Fibroblast of lung (primary cell): ENCODE results near the gene USP20.

ENCODE experiments used
- CTCF ChIP-seq, 2 donors: IDR thresholded peaks in 1 of 2; conservative IDR thresholded peaks in 1 of 2; 1 replicate in 1 of 2; 2 replicates in 1 of 2; pipeline ENCODE4 v1.5.1; 2011 to 2012; ENCODE audit warnings: low read length in 2 of 2, control low read depth in 1 of 2, inconsistent platforms in 1 of 2, low read depth in 1 of 2, mild to moderate bottlenecking in 1 of 2
- EZH2 ChIP-seq: IDR thresholded peaks from 2 replicates; pipeline ENCODE4 v1.5.1; 2012; ENCODE audit warnings: low read length, control low read depth, mild to moderate bottlenecking; ENCODE audit errors: missing control alignments

GRCh38 chr9:129868023-129868871 lies 33.0 kb downstream of the USP20 start:
- TF ChIP-seq CTCF (conservative IDR thresholded peaks at IDR 0.05 in 1 of 2, IDR thresholded peaks at IDR 0.05 in 1 of 2; ENCODE audit: low read depth in 1 of 2, low read length in 2 of 2): no peak
- no peak for TF ChIP-seq EZH2
